DOHH2 (cell line): ENCODE results near the gene SERINC5.

Experiments
- H3F3A ChIP-seq: fragments of 200-600 bp; sonication (generic), shearing (Covaris generic); 2 replicates; pipeline ENCODE4 v1.6.0; 2016; ENCODE audit warnings: antibody characterized with exemption, mild to moderate bottlenecking; ENCODE audit not compliant: control insufficient read depth, insufficient read depth
- H3K27ac ChIP-seq: fragments of 200-600 bp; sonication (generic); 2 replicates; pipeline ENCODE4 v1.5.1; 2014; ENCODE audit warnings: low read depth, mild to moderate bottlenecking, low read length, moderate library complexity
- H3K27me3 ChIP-seq: fragments of 200-600 bp; sonication (generic); 2 replicates; pipeline ENCODE4 v1.6.1; 2014; ENCODE audit warnings: mild to moderate bottlenecking, low read length, mixed read lengths; ENCODE audit not compliant: control insufficient read depth
- H3K36me3 ChIP-seq: fragments of 200-600 bp; sonication (generic); 2 replicates; pipeline ENCODE4 v1.6.1; 2014; ENCODE audit warnings: mild to moderate bottlenecking, low read length, moderate library complexity, mixed read lengths; ENCODE audit not compliant: control insufficient read depth
- H3K4me1 ChIP-seq: fragments of 200-600 bp; sonication (generic); 2 replicates; pipeline ENCODE4 v1.6.1; 2014; ENCODE audit warnings: mild to moderate bottlenecking, low read length, mixed read lengths; ENCODE audit not compliant: control insufficient read depth
- H3K4me2 ChIP-seq: fragments of 200-600 bp; sonication (generic); 2 replicates; pipeline ENCODE4 v1.6.0; 2014; ENCODE audit warnings: mild to moderate bottlenecking, low read length, moderate library complexity
- H3K4me3 ChIP-seq: fragments of 200-600 bp; sonication (generic); 2 replicates; pipeline ENCODE4 v1.5.1; 2014; ENCODE audit warnings: mild to moderate bottlenecking, low read length, mixed read lengths
- H3K79me2 ChIP-seq: fragments of 200-600 bp; sonication (generic); 2 replicates; pipeline ENCODE4 v1.6.1; 2014; ENCODE audit warnings: mild to moderate bottlenecking, low read length, mixed read lengths; ENCODE audit not compliant: control insufficient read depth
- H3K9me2 ChIP-seq: fragments of 200-600 bp; sonication (generic); replicated peaks from 2 replicates; pipeline ENCODE4 v1.6.1; 2014; ENCODE audit warnings: mild to moderate bottlenecking, low read length, mixed read lengths; ENCODE audit not compliant: control insufficient read depth
- H3K9me3 ChIP-seq: fragments of 200-600 bp; sonication (generic); 2 replicates; pipeline ENCODE4 v1.6.1; 2014; ENCODE audit warnings: antibody characterized with exemption, low read length, mixed read lengths; ENCODE audit not compliant: control insufficient read depth, insufficient read depth
- H4K20me1 ChIP-seq: fragments of 200-600 bp; sonication (generic); 2 replicates; pipeline ENCODE4 v1.6.0; 2014; ENCODE audit warnings: low read depth, mild to moderate bottlenecking, antibody characterized with exemption, low read length, moderate library complexity; ENCODE audit not compliant: control insufficient read depth, insufficient read depth
- CTCF ChIP-seq: fragments of 200-600 bp; sonication (generic); IDR thresholded peaks from one replicate; pipeline ENCODE4 v1.5.1; 2014; ENCODE audit warnings: antibody characterized with exemption, mild to moderate bottlenecking, low read depth, low read length; ENCODE audit not compliant: poor library complexity, severe bottlenecking
- EZH2phosphoT487 ChIP-seq: fragments of 200-600 bp; sonication (generic); IDR thresholded peaks from 2 replicates; pipeline ENCODE4 v1.6.1; 2017; ENCODE audit warnings: borderline replicate concordance, mild to moderate bottlenecking, antibody characterized with exemption, low read length, moderate library complexity, mixed read lengths

The SERINC5 gene

GRCh38 chr5:80229902-80230255 is 26.0 kb downstream of the SERINC5 start:
- H3K9me2 ChIP-seq: no peaks in the 10 kb centered on the region
- no peak overlapping the region for H3K4me2 ChIP-seq
- no peaks in the 10 kb centered on the region for H3K36me3 ChIP-seq
- H3F3A ChIP-seq: no peaks in the 10 kb centered on the region
- no peak overlapping the region for H3K27ac ChIP-seq
- H3K9me3 ChIP-seq: no peaks in the 10 kb centered on the region
- H3K79me2 ChIP-seq: no peaks in the 10 kb centered on the region
- H3K27me3 ChIP-seq: peaks cover 7% of the 10 kb centered on the region
- no peak for TF ChIP-seq EZH2phosphoT487
- TF ChIP-seq CTCF: no peak
- H3K4me3 ChIP-seq: no peak overlapping the region
- H4K20me1 ChIP-seq: no peaks in the 10 kb centered on the region
- H3K4me1 ChIP-seq: no peaks in the 10 kb centered on the region

- Histone ChIP-seq H3K79me2 (no peaks in the 10 kb centered on the region), H4K20me1 (no peaks in the 10 kb centered on the region), H3K36me3 (no peaks in the 10 kb centered on the region), H3K27ac (no peak overlapping the region), H3K4me3 (no peak overlapping the region), H3K27me3 (no peaks in the 10 kb centered on the region), H3K4me1 (no peaks in the 10 kb centered on the region), H3K4me2 (no peak overlapping the region), H3K9me2 (no peaks in the 10 kb centered on the region), H3F3A (no peaks in the 10 kb centered on the region), H3K9me3 (no peaks in the 10 kb centered on the region)
- TF ChIP-seq CTCF (no peak), EZH2phosphoT487 (no peak)
Observed at GRCh38 chr5:80227979-80228596, 27.8 kb downstream of the SERINC5 start.

GRCh38 chr5:80225934-80226326 is 29.9 kb downstream of the SERINC5 start:
- no peaks in the 10 kb centered on the region for H3K79me2 ChIP-seq
- no peaks in the 10 kb centered on the region for H3K27me3 ChIP-seq
- H3K36me3 ChIP-seq: no peaks in the 10 kb centered on the region
- H3F3A ChIP-seq: no peaks in the 10 kb centered on the region
- no peak overlapping the region for H3K4me3 ChIP-seq
- H3K27ac ChIP-seq: no peak overlapping the region
- no peaks in the 10 kb centered on the region for H3K9me3 ChIP-seq
- no peaks in the 10 kb centered on the region for H3K9me2 ChIP-seq
- H4K20me1 ChIP-seq: no peaks in the 10 kb centered on the region
- no peak overlapping the region for H3K4me2 ChIP-seq
- H3K4me1 ChIP-seq: no peaks in the 10 kb centered on the region
- no peak for TF ChIP-seq CTCF
- no peak for TF ChIP-seq EZH2phosphoT487
